Stimulated activated CD4-positive, alpha-beta T cell treated with anti-CD3 and anti-CD28 coated beads, Interleukin-1b, Interleukin-23, amount 100 ng/mL, for 48 hours (primary cell): ENCODE results near the gene ROR2.

ENCODE experiments used
- DNase-seq: peaks from one replicate; pipeline ENCODE4 v3.0.0-alpha.2; 2020

ROR2 gene

GRCh38 chr9:91898451-91899218 lies 51.4 kb downstream of the ROR2 start:
- no peak for DNase-seq

- DNase-seq: no peak
These were observed 52.8 kb downstream of the ROR2 start for GRCh38 chr9:91897201-91897600.

- DNase-seq: no peak
These were observed 53.4 kb downstream of the ROR2 start for GRCh38 chr9:91896513-91897121.

GRCh38 chr9:91896097-91896496 lies 53.9 kb downstream of the ROR2 start:
- DNase-seq: no peak

- no peak for DNase-seq
These were observed 55.5 kb downstream of the ROR2 start for GRCh38 chr9:91894536-91894935.

- no peak for DNase-seq
These were observed 56.0 kb downstream of the ROR2 start for GRCh38 chr9:91894023-91894422.

GRCh38 chr9:91891915-91892314 lies 58.1 kb downstream of the ROR2 start:
- no peak for DNase-seq

- no peak for DNase-seq
These were observed 59.4 kb downstream of the ROR2 start for GRCh38 chr9:91890662-91891061.

- DNase-seq: no peak
These were observed 60.7 kb downstream of the ROR2 start for GRCh38 chr9:91889161-91889911.

- DNase-seq: no peak
These were observed 63.5 kb downstream of the ROR2 start for GRCh38 chr9:91886414-91887076.

GRCh38 chr9:91885746-91886413 lies 64.1 kb downstream of the ROR2 start:
- no peak for DNase-seq

GRCh38 chr9:91884696-91885687 lies 65.0 kb downstream of the ROR2 start:
- DNase-seq: no peak

- DNase-seq: no peak
These were observed 65.9 kb downstream of the ROR2 start for GRCh38 chr9:91884153-91884552.

GRCh38 chr9:91883503-91883902 lies 66.5 kb downstream of the ROR2 start:
- DNase-seq: no peak

GRCh38 chr9:91882627-91883026 lies 67.4 kb downstream of the ROR2 start:
- DNase-seq: no peak

GRCh38 chr9:91880378-91880972 lies 69.6 kb downstream of the ROR2 start:
- no peak for DNase-seq

- DNase-seq: no peak
These were observed 70.8 kb downstream of the ROR2 start for GRCh38 chr9:91879231-91879630.

GRCh38 chr9:91873637-91874051 lies 76.4 kb downstream of the ROR2 start:
- DNase-seq: no peak

- DNase-seq: no peak
These were observed 81.2 kb downstream of the ROR2 start for GRCh38 chr9:91868732-91869391.

- DNase-seq: no peak
These were observed 82.3 kb downstream of the ROR2 start for GRCh38 chr9:91867740-91868139.

GRCh38 chr9:91865041-91865440 lies 85.0 kb downstream of the ROR2 start:
- DNase-seq: no peak
